WTC11 (cell line): ENCODE results near the gene SPTLC3. TPM values are rescaled to one million over a fixed set of nuclear protein-coding genes. Genes with fewer than 3 reads are reported as not detected.

Experiments used
- ATAC-seq: fragments of 200-7000 bp; cut with Tn5 transposase; 2 replicates; pipeline ENCODE4 v1.10.0; 2021; ENCODE audit warnings: mild to moderate bottlenecking, moderate library complexity
- CTCF ChIA-PET: fragments of 300-600 bp; sonication (Branson Sonifier 250); formaldehyde crosslinking; loops from one replicate; lab custom pipeline; 2021; ENCODE audit warnings: antibody characterized with exemption; lab: Charles Lee
- POLR2A ChIA-PET: fragments of 350-600 bp; sonication (Branson Sonifier 250); formaldehyde crosslinking; loops from one replicate; lab custom pipeline; 2021; ENCODE audit warnings: antibody characterized with exemption; lab: Charles Lee
- DNase-seq: peaks from one replicate; pipeline ENCODE4 v3.0.0; 2021; ENCODE audit warnings: low spot score
- H3K27ac Mint-ChIP-seq: 2 replicates; pipeline ENCODE4 v1.8.0; 2021; ENCODE audit warnings: mixed read lengths
- H3K27me3 Mint-ChIP-seq: 2 replicates; pipeline ENCODE4 v1.8.0; 2021; ENCODE audit warnings: low read depth, mild to moderate bottlenecking, moderate library complexity, mixed read lengths
- H3K36me3 Mint-ChIP-seq: 2 replicates; pipeline ENCODE4 v1.8.0; 2021; ENCODE audit warnings: mixed read lengths
- H3K4me1 Mint-ChIP-seq: 2 replicates; pipeline ENCODE4 v1.8.0; 2022; ENCODE audit warnings: mixed read lengths
- H3K4me3 Mint-ChIP-seq: 2 replicates; pipeline ENCODE4 v1.8.0; 2021; ENCODE audit warnings: mild to moderate bottlenecking, moderate library complexity, mixed read lengths
- H3K9me3 Mint-ChIP-seq: 2 replicates; pipeline ENCODE4 v1.8.0; 2021; ENCODE audit warnings: mixed read lengths
- GRHL2 ChIP-seq: fragments of 250-450 bp; sonication (Bioruptor Pico); IDR thresholded peaks from 2 replicates; pipeline ENCODE4 v1.8.0; 2022; ENCODE audit warnings: mild to moderate bottlenecking, moderate library complexity; ENCODE audit not compliant: insufficient replicate concordance, severe bottlenecking
- GTF2I ChIP-seq: fragments of 250-450 bp; sonication (Bioruptor Pico); conservative IDR thresholded peaks from 2 replicates; pipeline ENCODE4 v1.4.0; 2021; ENCODE audit warnings: mild to moderate bottlenecking
- HMGA2 ChIP-seq: fragments of 250-450 bp; sonication (Bioruptor Pico); IDR thresholded peaks from 2 replicates; pipeline ENCODE4 v1.4.0; 2021; ENCODE audit warnings: mild to moderate bottlenecking, moderate library complexity
- JAZF1 ChIP-seq: fragments of 250-450 bp; sonication (Bioruptor Pico); IDR thresholded peaks from 2 replicates; pipeline ENCODE4 v1.9.0; 2021; ENCODE audit warnings: moderate library complexity, mild to moderate bottlenecking, inconsistent platforms
- KAT7 ChIP-seq: sonication (generic); formaldehyde crosslinking; IDR thresholded peaks from 2 replicates; pipeline ENCODE4 v1.8.1; 2023; ENCODE audit warnings: missing genetic modification reagents, mild to moderate bottlenecking, borderline replicate concordance
- MXD4 ChIP-seq: fragments of 250-450 bp; sonication (Bioruptor Pico); IDR thresholded peaks from 2 replicates; pipeline ENCODE4 v1.8.0; 2021; ENCODE audit warnings: mild to moderate bottlenecking, moderate library complexity, borderline replicate concordance
- NFATC4 ChIP-seq: fragments of 250-450 bp; sonication (Bioruptor Pico); IDR thresholded peaks from 2 replicates; pipeline ENCODE4 v1.9.0; 2021; ENCODE audit warnings: mild to moderate bottlenecking
- NR3C1 ChIP-seq: sonication (generic); formaldehyde crosslinking; conservative IDR thresholded peaks from 2 replicates; pipeline ENCODE4 v1.8.1; 2023; ENCODE audit warnings: low read depth, mild to moderate bottlenecking, missing genetic modification reagents
- SOX15 ChIP-seq: fragments of 250-450 bp; sonication (Bioruptor Pico); IDR thresholded peaks from 2 replicates; pipeline ENCODE4 v1.9.0; 2021; ENCODE audit warnings: mild to moderate bottlenecking
- TCF7 ChIP-seq: sonication (generic); formaldehyde crosslinking; IDR thresholded peaks from 2 replicates; pipeline ENCODE4 v1.8.0; 2022; ENCODE audit warnings: mild to moderate bottlenecking, low read depth, missing genetic modification reagents, moderate library complexity
- ZBTB21 ChIP-seq: sonication (generic); formaldehyde crosslinking; IDR thresholded peaks from 2 replicates; pipeline ENCODE4 v1.8.1; 2023; ENCODE audit warnings: mild to moderate bottlenecking, missing genetic modification reagents, borderline replicate concordance
- ZNF263 ChIP-seq: sonication (generic); formaldehyde crosslinking; IDR thresholded peaks from 2 replicates; pipeline ENCODE4 v1.8.1; 2022; ENCODE audit warnings: low read depth, mild to moderate bottlenecking, moderate library complexity, missing genetic modification reagents
- ZNF423 ChIP-seq: fragments of 250-450 bp; sonication (Bioruptor Pico); IDR thresholded peaks from 2 replicates; pipeline ENCODE4 v2.1.2; 2022; ENCODE audit warnings: mild to moderate bottlenecking, moderate library complexity
- total RNA-seq: library from RNA; stranded (reverse); gene quantifications from 3 replicates; pipeline ENCODE4 v1.2.3, GENCODE V29; 2021
- TF ChIP-seq, protein P1 (sequence below): fragments of 250-450 bp; sonication (Bioruptor Pico); IDR thresholded peaks from 2 replicates; pipeline ENCODE4 v1.9.0; 2021; ENCODE audit warnings: mild to moderate bottlenecking
- TF ChIP-seq, protein P2 (sequence below): sonication (generic); formaldehyde crosslinking; IDR thresholded peaks from 2 replicates; pipeline ENCODE4 v1.8.1; 2023; ENCODE audit warnings: mild to moderate bottlenecking, moderate library complexity, missing genetic modification reagents
- TF ChIP-seq, protein P3 (sequence below): fragments of 250-450 bp; sonication (Bioruptor Pico); IDR thresholded peaks from 2 replicates; pipeline ENCODE4 v1.9.0; 2021; ENCODE audit warnings: moderate library complexity, mild to moderate bottlenecking, inconsistent platforms, borderline replicate concordance
- TF ChIP-seq, protein P4 (sequence below): fragments of 200-600 bp; IDR thresholded peaks from 2 replicates; pipeline ENCODE4 v1.8.0; 2022; ENCODE audit warnings: antibody characterized with exemption
- TF ChIP-seq, protein P5 (sequence below): sonication (generic); formaldehyde crosslinking; IDR thresholded peaks from 2 replicates; pipeline ENCODE4 v1.8.0; 2022; ENCODE audit warnings: mild to moderate bottlenecking, missing genetic modification reagents
- TF ChIP-seq, protein P6 (sequence below): sonication (generic); formaldehyde crosslinking; IDR thresholded peaks from 2 replicates; pipeline ENCODE4 v1.8.1; 2023; ENCODE audit warnings: mild to moderate bottlenecking, missing genetic modification reagents, borderline replicate concordance
- TF ChIP-seq, protein P7 (sequence below): sonication (generic); formaldehyde crosslinking; IDR thresholded peaks from 2 replicates; pipeline ENCODE4 v1.8.1; 2023; ENCODE audit warnings: mild to moderate bottlenecking, missing genetic modification reagents
- TF ChIP-seq, protein P8 (sequence below): sonication (generic); formaldehyde crosslinking; IDR thresholded peaks from 2 replicates; pipeline ENCODE4 v1.8.0; 2022; ENCODE audit warnings: mild to moderate bottlenecking, missing genetic modification reagents

SPTLC3 gene
- total RNA-seq, 1 experiment from 2014 or later = 0.13 TPM

DNA sequence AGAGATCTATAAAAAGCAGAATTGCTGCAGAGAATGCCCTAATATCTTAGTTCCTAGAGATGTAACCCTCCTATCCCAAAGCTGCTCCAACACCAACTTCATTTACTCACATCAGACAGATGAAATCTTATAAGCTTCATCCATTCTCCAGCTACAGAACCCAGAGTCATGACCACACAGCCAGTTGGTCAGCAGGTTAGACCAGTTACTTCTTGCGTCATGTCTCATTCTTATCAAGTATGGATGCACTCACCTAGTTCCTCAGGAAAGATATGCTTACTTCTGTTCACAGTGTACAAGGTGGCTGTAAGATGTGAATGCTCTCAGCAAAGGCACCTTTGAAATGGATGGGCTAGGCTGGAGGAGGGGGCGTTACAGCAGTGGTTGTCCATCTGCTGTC is 164.4 kb downstream of the SPTLC3 start (continued):
- TF ChIP-seq ZNF263 (no peak), ZNF423 (CRISPR knock-in tag) (no peak), GRHL2 (no peak), TCF7 (CRISPR knock-in tag) (no peak), NFATC4 (no peak), NR3C1 (CRISPR knock-in tag) (no peak), ZBTB21 (no peak), HMGA2 (CRISPR knock-in tag) (no peak)
- TF ChIP-seq, protein P1, sequence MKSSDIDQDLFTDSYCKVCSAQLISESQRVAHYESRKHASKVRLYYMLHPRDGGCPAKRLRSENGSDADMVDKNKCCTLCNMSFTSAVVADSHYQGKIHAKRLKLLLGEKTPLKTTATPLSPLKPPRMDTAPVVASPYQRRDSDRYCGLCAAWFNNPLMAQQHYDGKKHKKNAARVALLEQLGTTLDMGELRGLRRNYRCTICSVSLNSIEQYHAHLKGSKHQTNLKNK (CRISPR knock-in tag) = no peak
- TF ChIP-seq, protein P2, sequence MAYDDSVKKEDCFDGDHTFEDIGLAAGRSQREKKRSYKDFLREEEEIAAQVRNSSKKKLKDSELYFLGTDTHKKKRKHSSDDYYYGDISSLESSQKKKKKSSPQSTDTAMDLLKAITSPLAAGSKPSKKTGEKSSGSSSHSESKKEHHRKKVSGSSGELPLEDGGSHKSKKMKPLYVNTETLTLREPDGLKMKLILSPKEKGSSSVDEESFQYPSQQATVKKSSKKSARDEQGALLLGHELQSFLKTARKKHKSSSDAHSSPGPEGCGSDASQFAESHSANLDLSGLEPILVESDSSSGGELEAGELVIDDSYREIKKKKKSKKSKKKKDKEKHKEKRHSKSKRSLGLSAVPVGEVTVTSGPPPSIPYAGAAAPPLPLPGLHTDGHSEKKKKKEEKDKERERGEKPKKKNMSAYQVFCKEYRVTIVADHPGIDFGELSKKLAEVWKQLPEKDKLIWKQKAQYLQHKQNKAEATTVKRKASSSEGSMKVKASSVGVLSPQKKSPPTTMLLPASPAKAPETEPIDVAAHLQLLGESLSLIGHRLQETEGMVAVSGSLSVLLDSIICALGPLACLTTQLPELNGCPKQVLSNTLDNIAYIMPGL = no peak
- TF ChIP-seq, protein P3, sequence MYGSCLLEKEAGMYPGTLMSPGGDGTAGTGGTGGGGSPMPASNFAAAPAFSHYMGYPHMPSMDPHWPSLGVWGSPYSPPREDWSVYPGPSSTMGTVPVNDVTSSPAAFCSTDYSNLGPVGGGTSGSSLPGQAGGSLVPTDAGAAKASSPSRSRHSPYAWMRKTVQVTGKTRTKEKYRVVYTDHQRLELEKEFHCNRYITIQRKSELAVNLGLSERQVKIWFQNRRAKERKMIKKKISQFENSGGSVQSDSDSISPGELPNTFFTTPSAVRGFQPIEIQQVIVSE = no peak
- TF ChIP-seq, protein P4, sequence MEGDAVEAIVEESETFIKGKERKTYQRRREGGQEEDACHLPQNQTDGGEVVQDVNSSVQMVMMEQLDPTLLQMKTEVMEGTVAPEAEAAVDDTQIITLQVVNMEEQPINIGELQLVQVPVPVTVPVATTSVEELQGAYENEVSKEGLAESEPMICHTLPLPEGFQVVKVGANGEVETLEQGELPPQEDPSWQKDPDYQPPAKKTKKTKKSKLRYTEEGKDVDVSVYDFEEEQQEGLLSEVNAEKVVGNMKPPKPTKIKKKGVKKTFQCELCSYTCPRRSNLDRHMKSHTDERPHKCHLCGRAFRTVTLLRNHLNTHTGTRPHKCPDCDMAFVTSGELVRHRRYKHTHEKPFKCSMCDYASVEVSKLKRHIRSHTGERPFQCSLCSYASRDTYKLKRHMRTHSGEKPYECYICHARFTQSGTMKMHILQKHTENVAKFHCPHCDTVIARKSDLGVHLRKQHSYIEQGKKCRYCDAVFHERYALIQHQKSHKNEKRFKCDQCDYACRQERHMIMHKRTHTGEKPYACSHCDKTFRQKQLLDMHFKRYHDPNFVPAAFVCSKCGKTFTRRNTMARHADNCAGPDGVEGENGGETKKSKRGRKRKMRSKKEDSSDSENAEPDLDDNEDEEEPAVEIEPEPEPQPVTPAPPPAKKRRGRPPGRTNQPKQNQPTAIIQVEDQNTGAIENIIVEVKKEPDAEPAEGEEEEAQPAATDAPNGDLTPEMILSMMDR = no peak
- TF ChIP-seq, protein P5, sequence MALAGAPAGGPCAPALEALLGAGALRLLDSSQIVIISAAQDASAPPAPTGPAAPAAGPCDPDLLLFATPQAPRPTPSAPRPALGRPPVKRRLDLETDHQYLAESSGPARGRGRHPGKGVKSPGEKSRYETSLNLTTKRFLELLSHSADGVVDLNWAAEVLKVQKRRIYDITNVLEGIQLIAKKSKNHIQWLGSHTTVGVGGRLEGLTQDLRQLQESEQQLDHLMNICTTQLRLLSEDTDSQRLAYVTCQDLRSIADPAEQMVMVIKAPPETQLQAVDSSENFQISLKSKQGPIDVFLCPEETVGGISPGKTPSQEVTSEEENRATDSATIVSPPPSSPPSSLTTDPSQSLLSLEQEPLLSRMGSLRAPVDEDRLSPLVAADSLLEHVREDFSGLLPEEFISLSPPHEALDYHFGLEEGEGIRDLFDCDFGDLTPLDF (CRISPR knock-in tag) = no peak

DNA sequence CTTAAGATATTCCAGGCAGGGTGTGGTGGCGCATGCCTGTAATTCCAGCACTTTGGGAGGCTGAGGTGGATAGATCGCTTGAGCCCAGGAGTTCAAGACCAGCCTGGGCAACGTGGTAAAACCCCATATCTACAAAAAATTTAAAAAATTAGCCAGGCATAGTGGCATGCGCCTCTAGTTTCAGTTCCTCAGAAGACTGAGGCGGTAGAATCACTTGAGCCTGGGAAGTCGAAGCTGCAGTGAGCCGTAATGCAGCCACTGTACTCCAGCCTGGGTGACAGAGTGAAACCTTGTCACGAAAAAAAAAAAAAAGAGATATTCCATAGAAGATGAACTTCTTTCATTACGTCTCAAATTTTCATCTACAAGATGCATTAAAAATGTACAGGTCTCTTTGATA is 165.6 kb downstream of the SPTLC3 start:
- H3K9me3 Mint-ChIP-seq = peaks cover 19% of the 10 kb centered on the region
- CTCF ChIA-PET = no interaction called here
- no peak for ATAC-seq
- TF ChIP-seq, protein P6, sequence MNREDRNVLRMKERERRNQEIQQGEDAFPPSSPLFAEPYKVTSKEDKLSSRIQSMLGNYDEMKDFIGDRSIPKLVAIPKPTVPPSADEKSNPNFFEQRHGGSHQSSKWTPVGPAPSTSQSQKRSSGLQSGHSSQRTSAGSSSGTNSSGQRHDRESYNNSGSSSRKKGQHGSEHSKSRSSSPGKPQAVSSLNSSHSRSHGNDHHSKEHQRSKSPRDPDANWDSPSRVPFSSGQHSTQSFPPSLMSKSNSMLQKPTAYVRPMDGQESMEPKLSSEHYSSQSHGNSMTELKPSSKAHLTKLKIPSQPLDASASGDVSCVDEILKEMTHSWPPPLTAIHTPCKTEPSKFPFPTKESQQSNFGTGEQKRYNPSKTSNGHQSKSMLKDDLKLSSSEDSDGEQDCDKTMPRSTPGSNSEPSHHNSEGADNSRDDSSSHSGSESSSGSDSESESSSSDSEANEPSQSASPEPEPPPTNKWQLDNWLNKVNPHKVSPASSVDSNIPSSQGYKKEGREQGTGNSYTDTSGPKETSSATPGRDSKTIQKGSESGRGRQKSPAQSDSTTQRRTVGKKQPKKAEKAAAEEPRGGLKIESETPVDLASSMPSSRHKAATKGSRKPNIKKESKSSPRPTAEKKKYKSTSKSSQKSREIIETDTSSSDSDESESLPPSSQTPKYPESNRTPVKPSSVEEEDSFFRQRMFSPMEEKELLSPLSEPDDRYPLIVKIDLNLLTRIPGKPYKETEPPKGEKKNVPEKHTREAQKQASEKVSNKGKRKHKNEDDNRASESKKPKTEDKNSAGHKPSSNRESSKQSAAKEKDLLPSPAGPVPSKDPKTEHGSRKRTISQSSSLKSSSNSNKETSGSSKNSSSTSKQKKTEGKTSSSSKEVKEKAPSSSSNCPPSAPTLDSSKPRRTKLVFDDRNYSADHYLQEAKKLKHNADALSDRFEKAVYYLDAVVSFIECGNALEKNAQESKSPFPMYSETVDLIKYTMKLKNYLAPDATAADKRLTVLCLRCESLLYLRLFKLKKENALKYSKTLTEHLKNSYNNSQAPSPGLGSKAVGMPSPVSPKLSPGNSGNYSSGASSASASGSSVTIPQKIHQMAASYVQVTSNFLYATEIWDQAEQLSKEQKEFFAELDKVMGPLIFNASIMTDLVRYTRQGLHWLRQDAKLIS = no peak
- TF ChIP-seq, protein P7, sequence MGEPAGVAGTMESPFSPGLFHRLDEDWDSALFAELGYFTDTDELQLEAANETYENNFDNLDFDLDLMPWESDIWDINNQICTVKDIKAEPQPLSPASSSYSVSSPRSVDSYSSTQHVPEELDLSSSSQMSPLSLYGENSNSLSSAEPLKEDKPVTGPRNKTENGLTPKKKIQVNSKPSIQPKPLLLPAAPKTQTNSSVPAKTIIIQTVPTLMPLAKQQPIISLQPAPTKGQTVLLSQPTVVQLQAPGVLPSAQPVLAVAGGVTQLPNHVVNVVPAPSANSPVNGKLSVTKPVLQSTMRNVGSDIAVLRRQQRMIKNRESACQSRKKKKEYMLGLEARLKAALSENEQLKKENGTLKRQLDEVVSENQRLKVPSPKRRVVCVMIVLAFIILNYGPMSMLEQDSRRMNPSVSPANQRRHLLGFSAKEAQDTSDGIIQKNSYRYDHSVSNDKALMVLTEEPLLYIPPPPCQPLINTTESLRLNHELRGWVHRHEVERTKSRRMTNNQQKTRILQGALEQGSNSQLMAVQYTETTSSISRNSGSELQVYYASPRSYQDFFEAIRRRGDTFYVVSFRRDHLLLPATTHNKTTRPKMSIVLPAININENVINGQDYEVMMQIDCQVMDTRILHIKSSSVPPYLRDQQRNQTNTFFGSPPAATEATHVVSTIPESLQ (CRISPR knock-in tag) = no peak
- TF ChIP-seq, protein P8, sequence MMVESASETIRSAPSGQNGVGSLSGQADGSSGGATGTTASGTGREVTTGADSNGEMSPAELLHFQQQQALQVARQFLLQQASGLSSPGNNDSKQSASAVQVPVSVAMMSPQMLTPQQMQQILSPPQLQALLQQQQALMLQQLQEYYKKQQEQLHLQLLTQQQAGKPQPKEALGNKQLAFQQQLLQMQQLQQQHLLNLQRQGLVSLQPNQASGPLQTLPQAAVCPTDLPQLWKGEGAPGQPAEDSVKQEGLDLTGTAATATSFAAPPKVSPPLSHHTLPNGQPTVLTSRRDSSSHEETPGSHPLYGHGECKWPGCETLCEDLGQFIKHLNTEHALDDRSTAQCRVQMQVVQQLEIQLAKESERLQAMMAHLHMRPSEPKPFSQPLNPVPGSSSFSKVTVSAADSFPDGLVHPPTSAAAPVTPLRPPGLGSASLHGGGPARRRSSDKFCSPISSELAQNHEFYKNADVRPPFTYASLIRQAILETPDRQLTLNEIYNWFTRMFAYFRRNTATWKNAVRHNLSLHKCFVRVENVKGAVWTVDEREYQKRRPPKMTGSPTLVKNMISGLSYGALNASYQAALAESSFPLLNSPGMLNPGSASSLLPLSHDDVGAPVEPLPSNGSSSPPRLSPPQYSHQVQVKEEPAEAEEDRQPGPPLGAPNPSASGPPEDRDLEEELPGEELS (CRISPR knock-in tag) = no peak
- TF ChIP-seq KAT7 (no peak), JAZF1 (CRISPR knock-in tag) (no peak), ZNF263 (no peak), SOX15 (no peak), ZBTB21 (no peak), MXD4 (no peak), HMGA2 (CRISPR knock-in tag) (no peak), GTF2I (CRISPR knock-in tag) (no peak)
- TF ChIP-seq, all 79 proteins: peak for 0
- no peak for DNase-seq
- Mint-ChIP-seq H3K27ac (no peak overlapping the region), H3K4me1 (no peaks in the 10 kb centered on the region), H3K27me3 (no peaks in the 10 kb centered on the region; the same call in 1 of the 2 replicates), H3K36me3 (no peaks in the 10 kb centered on the region), H3K4me3 (no peak overlapping the region)
- POLR2A ChIA-PET = no interaction called here
